ENCODE measurements around the gene VPS39. TPM values are rescaled to one million over a fixed set of nuclear protein-coding genes. Genes with fewer than 3 reads are reported as not detected.

VPS39 gene
- total RNA-seq, 1 donor from 2014 or later, result 88.9 TPM

DNA sequence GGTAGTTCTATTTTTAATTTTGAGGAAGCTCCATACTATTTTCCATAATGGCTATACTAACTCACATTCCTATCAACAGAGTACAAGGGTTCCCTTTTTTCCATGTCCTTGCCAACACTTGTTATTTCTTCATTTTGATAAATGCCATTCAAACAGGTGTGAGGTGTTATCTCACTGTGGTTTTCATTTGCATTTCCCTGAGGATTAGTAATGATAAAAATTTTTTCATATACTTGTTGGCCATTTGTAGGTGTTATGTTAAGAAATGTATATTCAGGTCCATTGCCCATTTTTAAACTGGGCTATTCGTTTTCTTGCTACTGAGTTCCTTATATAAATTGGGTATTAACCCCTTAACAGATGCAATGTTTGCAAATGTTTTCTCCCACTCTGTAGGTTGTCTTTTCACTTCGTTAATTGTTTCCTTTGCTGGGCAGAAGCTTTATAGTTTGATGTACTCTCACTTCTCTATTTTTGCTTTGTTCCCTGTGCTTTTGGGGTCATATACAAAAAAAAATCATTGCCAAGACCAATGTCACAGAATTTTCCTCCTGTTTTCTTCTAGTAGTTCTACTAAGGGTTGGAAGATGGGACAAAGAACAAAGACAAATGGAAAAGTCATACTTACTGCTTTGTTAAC is 11.0 kb upstream of the VPS39 start:
- Mint-ChIP-seq H3K27me3 (no peaks in the 10 kb centered on the region), H3K4me3 (ENCODE audit: low read depth) (no peak overlapping the region), H3K36me3 (ENCODE audit: insufficient read depth) (peaks cover 27% of the 10 kb centered on the region), H3K27ac (no peak overlapping the region), H3K9me3 (ENCODE audit: low read depth) (no peaks in the 10 kb centered on the region), H3K4me1 (ENCODE audit: low read depth) (no peaks in the 10 kb centered on the region)
- TF ChIP-seq, protein P1, sequence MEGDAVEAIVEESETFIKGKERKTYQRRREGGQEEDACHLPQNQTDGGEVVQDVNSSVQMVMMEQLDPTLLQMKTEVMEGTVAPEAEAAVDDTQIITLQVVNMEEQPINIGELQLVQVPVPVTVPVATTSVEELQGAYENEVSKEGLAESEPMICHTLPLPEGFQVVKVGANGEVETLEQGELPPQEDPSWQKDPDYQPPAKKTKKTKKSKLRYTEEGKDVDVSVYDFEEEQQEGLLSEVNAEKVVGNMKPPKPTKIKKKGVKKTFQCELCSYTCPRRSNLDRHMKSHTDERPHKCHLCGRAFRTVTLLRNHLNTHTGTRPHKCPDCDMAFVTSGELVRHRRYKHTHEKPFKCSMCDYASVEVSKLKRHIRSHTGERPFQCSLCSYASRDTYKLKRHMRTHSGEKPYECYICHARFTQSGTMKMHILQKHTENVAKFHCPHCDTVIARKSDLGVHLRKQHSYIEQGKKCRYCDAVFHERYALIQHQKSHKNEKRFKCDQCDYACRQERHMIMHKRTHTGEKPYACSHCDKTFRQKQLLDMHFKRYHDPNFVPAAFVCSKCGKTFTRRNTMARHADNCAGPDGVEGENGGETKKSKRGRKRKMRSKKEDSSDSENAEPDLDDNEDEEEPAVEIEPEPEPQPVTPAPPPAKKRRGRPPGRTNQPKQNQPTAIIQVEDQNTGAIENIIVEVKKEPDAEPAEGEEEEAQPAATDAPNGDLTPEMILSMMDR (IDR thresholded peaks at IDR 0.05; ENCODE audit: unreplicated experiment), result no peak
- no peak for DNase-seq (ENCODE audit: low spot score, unreplicated experiment)

DNA sequence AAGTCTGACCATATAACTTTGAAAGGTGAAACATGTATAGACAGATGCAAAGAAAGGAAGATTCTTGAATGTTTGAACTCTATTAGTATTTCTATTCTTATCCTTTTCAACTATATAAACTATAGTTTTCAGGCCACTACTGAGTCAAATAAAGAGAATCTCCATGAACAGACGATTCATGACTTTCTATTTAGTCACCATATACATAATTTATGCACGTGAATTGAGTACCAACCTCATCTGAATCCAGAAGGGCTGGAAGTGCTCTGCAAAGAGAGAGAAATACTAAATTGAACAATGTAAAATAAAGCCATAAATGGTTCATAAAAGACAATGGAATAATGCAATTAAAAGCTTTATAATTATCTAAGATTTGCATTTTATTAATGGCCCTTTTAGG is 9.5 kb upstream of the VPS39 start:
- Mint-ChIP-seq H3K27me3 (no peaks in the 10 kb centered on the region), H3K4me1 (ENCODE audit: low read depth) (no peaks in the 10 kb centered on the region), H3K4me3 (ENCODE audit: low read depth) (no peak overlapping the region), H3K36me3 (ENCODE audit: insufficient read depth) (peaks cover 27% of the 10 kb centered on the region), H3K9me3 (ENCODE audit: low read depth) (no peaks in the 10 kb centered on the region), H3K27ac (no peak overlapping the region)
- no peak for DNase-seq (ENCODE audit: low spot score, unreplicated experiment)
- TF ChIP-seq, protein P1 (IDR thresholded peaks at IDR 0.05; ENCODE audit: unreplicated experiment), result no peak

DNA sequence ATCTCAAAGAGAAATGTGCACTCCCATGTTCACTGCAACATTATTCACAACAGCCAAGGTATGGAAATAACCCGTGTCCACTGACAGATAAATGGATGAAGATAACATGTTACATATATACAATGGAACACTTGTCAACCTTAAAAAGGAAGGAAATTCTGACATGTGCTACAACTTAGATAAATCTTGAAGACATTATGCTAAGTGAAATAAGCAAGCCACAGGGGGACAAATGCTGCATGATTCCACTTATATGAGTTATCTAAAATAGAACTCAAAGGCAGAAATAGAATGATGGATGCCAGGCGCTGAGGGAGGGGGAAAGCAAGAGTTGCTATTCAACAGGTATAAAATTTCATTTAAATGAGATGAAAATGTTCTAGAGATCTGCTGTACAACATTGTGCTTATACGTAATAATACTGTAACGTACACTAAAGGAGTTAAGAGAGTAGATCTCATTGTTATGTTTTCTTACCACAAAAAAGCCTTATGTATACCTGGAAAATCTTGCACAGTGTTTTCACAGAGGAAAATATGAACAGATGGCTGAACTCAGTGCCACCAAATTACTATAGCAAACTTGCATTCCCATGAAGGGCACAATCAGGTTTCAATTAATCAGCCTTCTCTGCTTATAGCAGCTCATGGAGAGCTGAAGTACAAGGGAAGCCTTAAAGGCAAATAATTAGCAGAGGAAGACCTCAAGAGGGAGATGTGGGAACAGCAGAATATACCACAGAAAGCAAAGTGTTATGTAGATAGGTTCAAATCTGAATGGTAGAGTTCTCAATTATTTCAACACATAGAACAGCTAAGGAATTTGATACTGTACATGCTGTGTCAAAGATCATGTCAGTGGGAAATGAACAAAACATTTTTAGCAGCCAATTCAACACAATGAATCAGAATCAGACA is 8.1 kb upstream of the VPS39 start:
- no peak for DNase-seq (ENCODE audit: low spot score, unreplicated experiment)
- H3K27me3 Mint-ChIP-seq, result no peaks in the 10 kb centered on the region
- TF ChIP-seq, protein P1 (IDR thresholded peaks at IDR 0.05; ENCODE audit: unreplicated experiment), result no peak
- H3K27ac Mint-ChIP-seq, result no peak overlapping the region
- no peaks in the 10 kb centered on the region for H3K9me3 Mint-ChIP-seq (ENCODE audit: low read depth)
- H3K4me1 Mint-ChIP-seq (ENCODE audit: low read depth), result no peaks in the 10 kb centered on the region
- no peak overlapping the region for H3K4me3 Mint-ChIP-seq (ENCODE audit: low read depth)
- peaks cover 33% of the 10 kb centered on the region for H3K36me3 Mint-ChIP-seq (ENCODE audit: insufficient read depth)

DNA sequence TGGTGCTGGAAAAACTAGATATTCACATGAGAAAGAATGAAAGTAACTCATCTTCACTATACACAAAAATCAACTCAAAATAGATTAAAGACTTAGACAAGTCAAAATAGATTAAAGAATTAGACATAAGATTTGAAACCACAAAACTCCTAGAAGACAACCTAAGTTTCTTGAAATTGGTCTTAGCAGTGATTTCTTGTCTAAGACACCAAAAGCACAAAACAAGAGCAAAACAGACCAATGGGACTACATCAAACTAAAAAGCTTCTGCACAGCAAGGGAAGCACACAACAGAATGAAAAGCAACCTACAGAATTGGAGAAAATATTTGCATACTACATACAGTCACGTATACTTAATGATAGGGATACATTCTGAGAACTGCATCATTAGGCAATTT is 6.5 kb upstream of the VPS39 start:
- H3K9me3 Mint-ChIP-seq (ENCODE audit: low read depth), result no peaks in the 10 kb centered on the region
- no peaks in the 10 kb centered on the region for H3K27me3 Mint-ChIP-seq
- H3K36me3 Mint-ChIP-seq (ENCODE audit: insufficient read depth), result peaks cover 34% of the 10 kb centered on the region
- no peak overlapping the region for H3K4me3 Mint-ChIP-seq (ENCODE audit: low read depth)
- H3K4me1 Mint-ChIP-seq (ENCODE audit: low read depth), result no peaks in the 10 kb centered on the region
- no peak overlapping the region for H3K27ac Mint-ChIP-seq
- DNase-seq (ENCODE audit: low spot score, unreplicated experiment), result no peak
- TF ChIP-seq, protein P1 (IDR thresholded peaks at IDR 0.05; ENCODE audit: unreplicated experiment), result no peak

DNA sequence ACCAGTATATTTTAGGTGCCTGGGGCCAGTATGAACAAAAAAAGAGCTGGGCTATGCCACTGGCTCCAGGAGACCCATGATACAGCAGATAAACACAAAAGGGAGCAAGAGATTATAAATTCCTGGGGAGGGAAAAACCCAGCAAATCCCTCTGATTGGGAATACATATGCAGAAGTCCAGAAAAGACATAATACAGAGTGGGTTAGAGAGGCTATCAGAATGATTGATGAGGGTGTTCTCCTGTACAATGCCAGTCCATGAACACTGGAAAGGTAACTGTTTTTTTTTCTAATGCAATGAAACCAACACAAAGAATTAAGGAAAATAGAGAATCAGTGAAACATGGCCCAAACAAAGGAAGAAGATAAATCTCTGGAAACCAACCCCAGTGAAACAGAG is 5.4 kb upstream of the VPS39 start:
- Mint-ChIP-seq H3K4me1 (ENCODE audit: low read depth) (no peaks in the 10 kb centered on the region), H3K9me3 (ENCODE audit: low read depth) (no peaks in the 10 kb centered on the region), H3K36me3 (ENCODE audit: insufficient read depth) (peaks cover 29% of the 10 kb centered on the region), H3K4me3 (ENCODE audit: low read depth) (no peak overlapping the region), H3K27me3 (no peaks in the 10 kb centered on the region), H3K27ac (no peak overlapping the region)
- TF ChIP-seq, protein P1 (IDR thresholded peaks at IDR 0.05; ENCODE audit: unreplicated experiment), result no peak
- DNase-seq (ENCODE audit: low spot score, unreplicated experiment), result no peak

Data from progenitor cell of endocrine pancreas (in vitro differentiated cells).